DND-41 (cell line): ENCODE data around the gene GSN.

ENCODE experiments used
- ATAC-seq: fragments of 200-7000 bp; cut with Tn5 transposase; 3 replicates; pipeline ENCODE4 v1.9.1; 2021; ENCODE audit warnings: low read depth; ENCODE audit not compliant: insufficient read depth
- DNase-seq: peaks from one replicate; pipeline ENCODE4 v3.0.0-alpha.2; 2020
- H2AFZ ChIP-seq: 2 replicates; pipeline ENCODE4 v1.6.0; 2012; ENCODE audit warnings: low read depth, low read length
- H3K27ac ChIP-seq: 2 replicates; pipeline ENCODE4 v1.5.1; 2012; ENCODE audit warnings: low read length, inconsistent platforms
- H3K27me3 ChIP-seq: fragments of 200-600 bp; sonication (generic); 2 replicates; pipeline ENCODE4 v1.6.0; 2012; ENCODE audit warnings: low read length, mild to moderate bottlenecking, inconsistent platforms; ENCODE audit not compliant: insufficient read depth, poor library complexity
- H3K36me3 ChIP-seq: 2 replicates; pipeline ENCODE4 v1.5.1; 2012; ENCODE audit warnings: low read length, inconsistent platforms; ENCODE audit not compliant: insufficient read depth
- H3K4me1 ChIP-seq: 2 replicates; pipeline ENCODE4 v1.5.1; 2012; ENCODE audit warnings: mild to moderate bottlenecking, low read length; ENCODE audit not compliant: insufficient read depth
- H3K4me2 ChIP-seq: 2 replicates; pipeline ENCODE4 v1.6.0; 2012; ENCODE audit warnings: mild to moderate bottlenecking, moderate library complexity, low read length, inconsistent platforms; ENCODE audit not compliant: insufficient read depth
- H3K4me3 ChIP-seq, 2 experiments: fragments of 200-600 bp in 1 of 2; shearing (Covaris generic) in 1 of 2; 2 replicates each; pipeline ENCODE4 v1.5.1; 2012 to 2016; ENCODE audit warnings: inconsistent platforms in 2 of 2, low read length in 2 of 2, mild to moderate bottlenecking in 2 of 2, low read depth in 1 of 2, moderate library complexity in 1 of 2
- H3K79me2 ChIP-seq: 2 replicates; pipeline ENCODE4 v1.6.0; 2012; ENCODE audit warnings: low read length, inconsistent platforms; ENCODE audit not compliant: insufficient read depth
- H3K9ac ChIP-seq: 2 replicates; pipeline ENCODE4 v1.6.0; 2012; ENCODE audit warnings: low read depth, mild to moderate bottlenecking, inconsistent platforms, low read length, moderate library complexity
- H3K9me3 ChIP-seq: 2 replicates; pipeline ENCODE4 v1.5.1; 2012; ENCODE audit warnings: low read length, moderate library complexity, mild to moderate bottlenecking, inconsistent platforms; ENCODE audit not compliant: insufficient read depth, severe bottlenecking
- H4K20me1 ChIP-seq: 2 replicates; pipeline ENCODE4 v1.6.0; 2012; ENCODE audit warnings: low read length; ENCODE audit not compliant: insufficient read depth
- CTCF ChIP-seq: IDR thresholded peaks from 2 replicates; pipeline ENCODE4 v1.5.1; 2012; ENCODE audit warnings: borderline replicate concordance, low read length, moderate library complexity, mild to moderate bottlenecking; ENCODE audit not compliant: poor library complexity, severe bottlenecking; ENCODE audit errors: extremely low read depth
- EZH2 ChIP-seq: IDR thresholded peaks from 3 replicates; pipeline ENCODE4 v1.6.1; 2012; ENCODE audit warnings: borderline replicate concordance, low read depth, mild to moderate bottlenecking, moderate library complexity, low read length, inconsistent platforms; ENCODE audit not compliant: severe bottlenecking

Gene GSN

GRCh38 chr9:121345070-121345469 lies 77.1 kb downstream of the GSN start:
- no peak overlapping the region for H3K4me3 ChIP-seq
- H3K27me3 ChIP-seq, result peaks cover 27% of the 10 kb centered on the region
- H3K36me3 ChIP-seq, result no peaks in the 10 kb centered on the region
- no peak overlapping the region for H2AFZ ChIP-seq
- H3K4me2 ChIP-seq, result no peak overlapping the region
- no peaks in the 10 kb centered on the region for H4K20me1 ChIP-seq
- no peaks in the 10 kb centered on the region for H3K9me3 ChIP-seq
- no peaks in the 10 kb centered on the region for H3K79me2 ChIP-seq
- TF ChIP-seq CTCF (no peak), EZH2 (no peak)
- H3K4me1 ChIP-seq, result no peaks in the 10 kb centered on the region
- no peak overlapping the region for H3K9ac ChIP-seq
- DNase-seq, result no peak
- no peak for ATAC-seq
- no peak overlapping the region for H3K27ac ChIP-seq

GRCh38 chr9:121348221-121348620 lies 80.3 kb downstream of the GSN start:
- no peak overlapping the region for H3K9ac ChIP-seq
- H3K4me1 ChIP-seq, result no peaks in the 10 kb centered on the region
- H3K4me2 ChIP-seq, result no peak overlapping the region
- no peaks in the 10 kb centered on the region for H3K9me3 ChIP-seq
- H3K79me2 ChIP-seq, result no peaks in the 10 kb centered on the region
- DNase-seq, result no peak
- H4K20me1 ChIP-seq, result no peaks in the 10 kb centered on the region
- TF ChIP-seq CTCF, result no peak
- no peak for TF ChIP-seq EZH2
- H3K4me3 ChIP-seq, result no peak overlapping the region
- peaks cover 29% of the 10 kb centered on the region for H3K27me3 ChIP-seq
- ATAC-seq, result no peak
- no peaks in the 10 kb centered on the region for H3K36me3 ChIP-seq
- H2AFZ ChIP-seq, result no peak overlapping the region
- no peak overlapping the region for H3K27ac ChIP-seq

GRCh38 chr9:121349009-121349408 lies 81.0 kb downstream of the GSN start:
- no peak overlapping the region for H3K4me3 ChIP-seq
- no peak overlapping the region for H2AFZ ChIP-seq
- no peak for ATAC-seq
- H4K20me1 ChIP-seq, result no peaks in the 10 kb centered on the region
- TF ChIP-seq EZH2, result no peak
- no peak for TF ChIP-seq CTCF
- H3K27ac ChIP-seq, result no peak overlapping the region
- no peak overlapping the region for H3K9ac ChIP-seq
- H3K79me2 ChIP-seq, result no peaks in the 10 kb centered on the region
- no peak overlapping the region for H3K4me2 ChIP-seq
- no peaks in the 10 kb centered on the region for H3K36me3 ChIP-seq
- H3K27me3 ChIP-seq, result peaks cover 27% of the 10 kb centered on the region
- DNase-seq, result no peak
- H3K9me3 ChIP-seq, result no peaks in the 10 kb centered on the region
- no peaks in the 10 kb centered on the region for H3K4me1 ChIP-seq

GRCh38 chr9:121350036-121350435 lies 82.1 kb downstream of the GSN start:
- Histone ChIP-seq H3K4me1 (no peaks in the 10 kb centered on the region), H3K27me3 (peaks cover 22% of the 10 kb centered on the region), H3K9ac (no peak overlapping the region), H3K4me2 (no peak overlapping the region), H3K9me3 (no peaks in the 10 kb centered on the region), H4K20me1 (no peaks in the 10 kb centered on the region), H2AFZ (no peak overlapping the region), H3K79me2 (no peaks in the 10 kb centered on the region), H3K36me3 (no peaks in the 10 kb centered on the region), H3K4me3 (no peak overlapping the region), H3K27ac (no peak overlapping the region)
- TF ChIP-seq EZH2 (no peak), CTCF (no peak)
- ATAC-seq (no peak), DNase-seq (no peak)
